Activated CD8-positive, alpha-beta memory T cell treated with anti-CD3 and anti-CD28 coated beads, Interleukin-2, amount 50 U/mL, for 24 hours (primary cell): ENCODE measurements around the gene UMAD1.

ENCODE experiments used
- DNase-seq: peaks from one replicate; pipeline ENCODE4 v3.0.0-alpha.2; 2020; ENCODE audit errors: extremely low read depth

Gene UMAD1

DNA sequence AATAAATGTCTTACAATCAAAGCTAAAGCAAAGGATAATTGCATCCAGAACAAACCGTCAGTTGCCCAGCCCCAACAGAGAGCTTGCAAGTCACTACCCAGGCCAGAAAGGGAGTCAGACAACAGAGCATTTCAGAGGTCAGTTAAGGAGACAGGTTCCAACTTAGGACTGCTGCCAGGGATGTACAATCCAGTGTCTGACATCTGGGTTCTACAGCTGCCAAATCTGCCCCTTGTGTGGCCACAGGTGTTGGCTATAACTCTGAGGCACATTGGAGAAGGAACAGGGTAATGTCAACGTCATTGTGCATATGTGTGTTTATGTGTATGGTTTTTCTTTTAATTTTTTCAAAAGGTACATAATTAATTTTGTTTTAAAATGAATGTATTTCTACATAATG lies 242.8 kb downstream of the UMAD1 start:
- DNase-seq = no peak

DNA sequence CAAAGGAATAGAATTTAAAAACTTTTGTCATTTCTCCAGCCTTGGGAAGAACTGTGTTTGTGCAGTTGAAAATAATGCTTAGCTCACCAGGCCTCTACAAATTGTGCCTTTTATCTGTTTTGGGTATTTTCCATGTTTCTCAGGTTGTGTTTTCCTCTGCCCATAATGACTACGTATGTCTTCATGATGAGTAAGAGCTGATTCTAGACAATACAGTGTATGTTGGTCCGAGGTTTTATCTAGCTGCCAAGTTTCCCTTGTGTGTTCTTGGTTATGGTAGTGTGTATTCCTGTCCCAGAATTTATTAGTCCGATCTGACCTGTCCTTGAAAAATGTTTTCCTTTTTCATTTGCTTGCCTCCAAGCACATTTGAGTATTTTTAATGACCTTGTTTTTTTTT lies 244.3 kb downstream of the UMAD1 start:
- no peak for DNase-seq

DNA sequence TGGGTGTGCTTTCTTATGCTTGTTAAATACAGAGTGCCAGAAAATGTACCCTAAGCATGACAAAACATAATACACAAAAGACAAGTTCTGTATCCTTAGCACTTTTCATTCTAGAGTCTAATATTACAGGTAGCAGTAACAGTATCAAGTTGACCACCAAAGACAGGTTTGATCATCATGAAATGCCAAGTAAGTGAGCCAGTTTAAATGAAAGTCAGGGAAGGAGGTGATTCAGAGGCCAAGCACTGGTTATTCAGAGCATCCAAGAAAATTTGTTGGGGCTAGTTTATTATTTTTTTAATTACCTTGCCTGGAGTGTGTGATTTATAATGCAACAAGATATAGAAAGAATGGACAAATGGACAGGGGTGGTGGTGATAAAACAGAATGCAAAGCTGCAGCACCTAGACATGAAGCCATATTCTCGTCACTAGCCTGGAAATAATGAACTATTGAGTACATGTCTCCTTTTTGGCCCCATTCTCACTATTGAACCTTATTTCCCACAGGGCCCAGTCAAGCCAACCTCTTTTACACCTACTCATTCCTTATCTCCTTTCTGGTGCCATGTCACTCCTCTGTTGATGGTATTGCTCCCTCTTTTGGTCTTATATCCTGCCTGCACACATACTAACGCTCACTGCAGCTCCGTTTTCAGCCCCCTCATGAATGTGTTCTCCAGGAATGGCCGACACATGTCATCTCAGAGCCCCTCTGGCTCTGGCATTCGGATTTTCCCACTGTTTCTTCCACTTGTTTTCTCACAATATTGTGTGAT lies 249.4 kb downstream of the UMAD1 start:
- no peak for DNase-seq

DNA sequence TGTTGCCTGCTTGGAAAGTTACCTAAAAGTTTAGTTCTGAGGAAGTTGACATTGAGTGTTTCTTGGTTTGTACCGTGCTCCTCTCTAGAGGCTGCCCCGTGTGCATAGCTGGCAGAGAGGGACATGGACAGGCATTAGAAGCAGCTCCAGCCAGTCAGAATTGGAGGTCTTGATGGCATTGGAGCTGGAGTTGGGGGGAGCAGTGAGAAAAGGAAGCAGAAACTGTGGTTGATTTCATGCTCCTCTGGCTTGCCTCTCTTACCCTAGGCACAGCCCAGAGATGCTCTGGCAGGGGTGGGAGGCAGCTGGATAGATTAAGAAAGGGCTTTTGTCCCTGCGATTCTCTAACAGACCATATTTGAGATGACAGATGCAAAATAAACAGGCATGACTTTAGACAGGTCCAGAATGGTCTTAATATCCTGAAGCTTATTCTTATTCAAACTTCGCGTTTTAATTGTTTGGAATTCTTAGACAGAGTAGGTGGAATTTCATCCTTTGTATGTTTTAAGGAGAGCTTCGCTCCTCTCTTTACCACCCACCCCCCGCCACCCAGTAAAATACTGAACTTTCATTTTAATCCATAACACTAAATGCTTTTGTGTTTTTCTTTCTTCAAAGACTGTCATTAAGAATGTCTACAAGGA lies 254.6 kb downstream of the UMAD1 start:
- DNase-seq = no peak

DNA sequence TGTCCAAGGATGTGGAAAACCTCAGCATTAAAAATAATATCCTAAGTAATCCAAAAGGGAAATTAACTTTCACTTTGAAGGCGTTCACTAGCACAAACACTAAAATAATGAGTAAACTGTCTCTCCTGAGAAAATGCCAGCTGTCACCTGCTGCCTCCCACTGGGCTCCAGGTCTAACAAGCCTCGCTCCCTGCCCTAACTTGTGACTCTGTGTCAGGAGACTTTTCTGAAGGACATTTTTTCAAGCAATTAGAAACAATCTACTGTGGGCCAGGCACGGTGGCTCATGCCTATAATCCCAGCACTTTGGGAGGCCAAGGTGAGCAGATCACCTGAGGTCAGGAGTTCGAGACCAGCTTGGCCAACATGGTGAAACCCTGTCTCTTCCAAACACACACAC lies 255.2 kb downstream of the UMAD1 start:
- DNase-seq = no peak

DNA sequence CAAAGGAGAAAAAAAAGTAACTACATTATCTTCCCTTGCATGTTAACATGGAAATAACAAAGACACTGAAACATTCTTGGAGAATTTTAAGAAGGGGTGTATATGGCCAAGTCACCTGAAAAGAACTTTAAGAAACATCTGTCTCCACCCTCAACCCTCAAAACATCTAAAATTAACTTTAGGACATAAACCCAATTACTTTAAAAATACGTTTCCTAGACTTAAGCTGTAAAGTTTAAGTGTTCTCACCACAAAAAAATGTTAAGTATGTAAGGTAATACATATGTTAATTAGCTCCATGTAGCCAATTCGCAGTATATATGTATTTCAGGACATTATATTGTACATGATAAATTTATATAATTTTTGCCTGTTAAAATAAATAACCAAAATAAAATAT lies 257.0 kb downstream of the UMAD1 start:
- DNase-seq = no peak

DNA sequence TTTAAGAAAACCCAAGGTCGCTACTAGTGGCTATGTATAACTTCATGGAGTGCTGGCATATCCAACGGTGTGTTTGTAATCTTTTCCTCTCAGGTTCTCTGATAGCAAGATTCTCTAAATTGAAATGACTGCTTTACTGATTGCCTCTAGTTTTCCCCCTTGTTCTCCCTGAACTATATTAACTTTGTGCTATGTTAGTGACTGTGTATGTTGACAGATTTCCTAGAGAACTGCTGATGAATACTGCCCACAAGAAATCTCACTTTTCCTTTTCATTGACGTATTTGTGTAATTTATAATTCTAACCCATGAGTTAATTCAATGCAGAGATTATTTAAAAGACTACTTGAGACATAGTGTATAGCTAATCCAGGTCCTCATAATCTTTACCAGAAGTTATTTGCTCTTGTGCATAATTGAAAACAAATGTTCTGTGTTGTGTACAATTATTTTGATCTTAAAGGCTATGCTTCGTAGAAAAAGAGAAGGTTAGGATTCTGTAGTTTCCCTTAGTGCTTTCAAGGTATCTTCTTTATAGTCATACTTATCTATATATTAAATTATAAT lies 257.5 kb downstream of the UMAD1 start:
- DNase-seq = no peak

DNA sequence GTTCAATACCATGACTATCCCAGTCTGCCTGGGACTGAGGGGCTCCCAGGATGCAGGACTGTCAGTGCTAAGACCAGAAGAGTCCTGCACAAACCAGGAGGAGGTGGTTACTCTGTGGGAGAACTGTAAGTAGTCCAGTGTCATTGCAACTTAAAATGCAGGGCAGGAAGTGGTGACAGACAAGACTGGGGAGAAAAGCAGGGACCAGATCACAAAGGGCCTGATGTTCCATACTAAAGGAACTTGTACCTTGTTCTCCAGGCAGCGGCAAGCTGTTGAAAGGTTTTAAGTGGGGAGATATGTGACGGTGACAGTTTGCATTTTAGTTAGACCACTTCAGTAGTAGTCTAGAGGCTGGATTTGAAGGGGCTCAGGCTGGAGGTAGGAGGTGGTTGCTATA lies 262.3 kb downstream of the UMAD1 start:
- no peak for DNase-seq

DNA sequence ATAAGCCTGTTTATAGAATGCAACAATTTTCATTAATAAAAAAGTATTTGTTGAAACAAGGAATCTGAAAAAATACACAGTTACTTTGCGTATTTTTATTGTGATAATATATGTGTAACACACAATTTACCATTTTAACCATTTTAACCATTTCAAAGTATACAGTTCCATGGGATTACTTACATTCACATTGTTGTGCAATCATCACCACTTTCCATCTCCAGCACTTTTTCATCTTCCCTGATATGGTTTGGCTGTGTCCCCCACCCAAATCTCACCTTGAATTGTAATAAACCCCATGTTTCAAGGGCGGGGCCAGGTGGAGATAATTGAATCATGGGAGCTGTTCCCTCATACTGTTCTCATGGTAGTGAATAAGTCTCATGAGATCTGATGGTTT lies 266.8 kb downstream of the UMAD1 start:
- DNase-seq = no peak

DNA sequence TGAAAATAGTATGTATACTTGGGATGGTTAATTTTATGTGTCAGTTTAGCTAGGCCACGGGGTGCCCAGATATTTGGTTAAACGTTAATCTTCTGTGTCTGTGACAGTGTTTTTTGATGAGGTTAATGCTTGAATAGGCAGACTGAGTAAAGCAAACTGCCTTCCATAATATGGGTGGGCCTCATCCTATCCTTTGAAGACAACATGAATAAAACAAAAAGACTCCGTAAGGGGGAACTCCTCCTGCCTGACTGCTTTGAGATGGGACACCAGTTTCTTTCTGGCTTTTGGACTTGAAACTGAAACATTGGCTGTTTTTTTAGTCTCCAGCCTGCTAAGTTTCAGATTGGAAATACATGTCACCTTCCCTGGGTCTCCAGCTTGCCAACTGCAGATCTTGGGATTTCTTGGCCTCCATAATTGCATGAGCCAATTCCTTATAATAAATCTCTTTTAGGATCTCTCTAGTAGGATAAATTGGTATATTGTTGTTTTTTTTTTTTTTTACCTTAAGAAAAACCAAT lies 268.1 kb downstream of the UMAD1 start:
- no peak for DNase-seq

DNA sequence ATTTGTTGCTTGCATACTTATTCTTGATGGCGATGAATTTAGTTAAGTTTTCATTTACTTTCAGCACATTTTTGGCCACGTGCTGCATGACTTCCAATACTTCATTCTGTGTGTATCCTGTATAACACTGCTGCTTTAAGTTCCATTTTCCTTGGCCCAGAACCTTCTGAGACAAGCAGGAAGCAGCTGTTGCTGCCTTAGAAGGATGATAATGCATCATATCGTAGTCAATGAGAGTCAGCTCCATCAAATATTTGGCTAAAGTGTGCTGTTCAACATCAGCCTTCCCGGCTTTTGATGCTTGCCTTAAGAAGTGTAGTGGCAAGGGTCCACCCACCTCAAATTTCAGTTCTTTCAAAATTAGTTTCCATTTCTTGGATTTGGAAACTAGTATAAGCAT lies 268.8 kb downstream of the UMAD1 start:
- no peak for DNase-seq

DNA sequence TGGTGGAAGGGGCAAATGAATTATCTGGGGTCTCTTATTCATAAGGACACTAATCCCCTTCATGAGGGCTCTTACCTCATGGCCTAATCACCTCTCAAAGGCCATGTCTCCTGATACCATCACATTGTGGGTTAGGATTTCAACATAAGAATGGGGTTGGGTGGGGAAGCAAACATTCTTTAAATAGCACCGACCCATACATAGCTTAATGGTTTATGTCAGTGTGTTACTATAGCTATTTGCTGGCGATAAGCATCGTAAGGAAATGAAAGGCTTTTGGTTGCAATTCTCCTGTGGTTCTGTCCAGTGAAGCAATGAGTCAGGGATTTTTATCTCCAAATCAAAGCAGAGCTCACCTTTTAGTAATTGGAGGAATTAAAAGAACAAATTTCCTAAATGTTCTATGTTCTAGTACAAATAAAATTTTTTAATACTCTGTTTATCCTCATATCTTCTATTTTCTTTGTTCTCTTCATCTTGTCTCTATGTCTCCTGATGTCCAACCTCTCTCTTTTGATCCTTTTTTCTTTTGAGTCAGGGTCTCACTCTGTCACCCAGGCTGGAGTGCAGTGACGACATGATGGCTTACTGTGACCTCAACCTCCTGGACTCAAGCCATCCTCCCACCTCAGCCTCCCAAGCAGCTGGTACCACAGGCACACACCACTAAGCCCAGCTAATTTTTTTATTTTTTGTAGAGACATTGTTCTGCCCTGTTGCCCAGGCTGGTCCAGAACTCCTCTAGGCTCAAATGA lies 271.0 kb downstream of the UMAD1 start:
- no peak for DNase-seq

DNA sequence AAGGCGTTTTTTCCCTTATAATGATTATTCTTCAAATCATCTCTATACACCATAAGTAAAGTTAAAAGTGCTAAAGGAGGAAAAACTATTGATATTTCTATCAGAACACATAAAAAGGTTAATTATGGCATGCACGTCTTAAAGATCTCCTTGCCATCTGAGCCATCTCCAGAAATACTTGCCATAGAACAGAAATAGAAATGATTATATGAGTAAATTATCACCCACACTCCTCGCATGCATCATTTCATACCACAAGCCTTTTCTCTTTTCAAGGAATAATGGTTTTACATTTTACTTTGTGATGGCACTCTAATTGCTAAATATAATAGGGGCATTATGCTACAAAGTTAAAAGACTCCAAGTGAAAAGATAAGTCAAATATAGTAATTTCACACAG lies 272.4 kb downstream of the UMAD1 start:
- no peak for DNase-seq

DNA sequence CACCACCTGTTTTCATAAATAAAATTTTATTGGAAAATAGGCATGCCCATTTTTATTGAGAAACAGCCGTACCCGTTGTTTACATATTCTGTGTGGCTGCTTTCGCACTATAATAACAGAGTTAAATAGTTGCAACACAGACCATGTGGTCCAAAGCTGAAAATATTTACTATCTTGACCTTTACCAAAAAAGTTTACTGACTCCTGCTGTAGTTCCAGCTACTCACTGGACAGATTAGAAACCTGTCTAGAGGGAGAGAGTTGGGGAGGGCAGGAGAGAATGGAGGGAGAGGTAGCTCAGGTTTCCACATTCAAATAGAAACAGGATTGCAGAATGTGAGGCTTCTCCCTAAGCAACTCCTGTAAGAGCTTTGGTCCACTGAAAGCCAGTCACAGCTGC lies 273.0 kb downstream of the UMAD1 start:
- no peak for DNase-seq

DNA sequence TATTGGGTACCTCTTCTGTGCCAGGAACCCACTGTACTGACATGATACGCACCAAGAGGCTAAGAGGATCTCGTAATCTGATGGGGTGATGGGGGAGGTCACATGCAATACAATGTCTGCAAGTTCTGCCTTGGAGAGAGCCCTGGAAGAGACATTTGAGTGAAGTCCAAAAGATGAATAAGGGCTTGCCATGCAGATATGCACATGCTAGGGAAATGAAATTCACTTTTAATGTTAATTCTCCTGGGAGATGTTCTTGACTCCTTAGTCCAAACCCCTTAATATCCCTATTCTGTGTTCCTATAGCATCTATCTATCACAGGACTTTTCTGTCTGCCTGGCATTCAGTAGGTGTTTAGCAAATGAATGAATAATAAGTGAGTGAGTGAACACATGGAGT lies 274.0 kb downstream of the UMAD1 start:
- DNase-seq = no peak

DNA sequence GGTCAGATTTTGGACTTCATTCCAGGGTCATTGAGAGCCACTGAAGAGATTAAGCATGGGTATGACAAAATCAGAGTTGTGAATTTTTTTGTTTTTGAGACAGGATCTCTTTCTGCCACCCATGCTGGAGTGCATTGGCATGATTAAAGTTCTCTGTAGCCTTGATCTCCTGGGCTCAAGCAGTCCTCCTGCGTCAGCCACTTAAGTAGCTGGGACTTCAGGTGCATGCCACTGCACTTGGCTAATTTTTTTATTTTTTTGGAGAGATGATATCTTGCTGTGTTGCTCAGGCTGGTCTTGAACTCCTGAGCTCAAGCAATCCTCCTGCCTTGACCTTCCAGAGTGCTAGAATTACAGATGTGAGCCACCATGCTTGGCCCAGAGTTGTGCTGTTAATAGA lies 275.5 kb downstream of the UMAD1 start:
- DNase-seq = no peak

DNA sequence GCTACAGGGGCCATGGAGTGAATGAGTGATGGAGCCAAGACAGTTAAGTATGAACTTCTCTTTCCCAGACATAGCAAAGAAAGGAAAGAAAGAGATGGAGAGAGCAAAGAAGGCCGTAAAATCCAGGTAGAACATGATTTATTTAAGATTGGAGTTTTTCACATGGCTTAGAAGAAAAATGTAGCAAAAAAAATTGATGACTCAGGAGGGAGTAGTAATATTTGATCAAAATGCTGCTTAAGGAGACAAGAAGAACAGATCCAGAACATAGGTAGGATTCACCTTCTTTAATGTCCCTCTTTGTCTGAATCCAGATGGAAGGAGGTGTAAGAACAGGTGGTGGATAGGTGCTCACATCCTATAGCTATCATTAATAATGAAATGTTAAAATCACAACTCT lies 277.0 kb downstream of the UMAD1 start:
- DNase-seq = no peak

DNA sequence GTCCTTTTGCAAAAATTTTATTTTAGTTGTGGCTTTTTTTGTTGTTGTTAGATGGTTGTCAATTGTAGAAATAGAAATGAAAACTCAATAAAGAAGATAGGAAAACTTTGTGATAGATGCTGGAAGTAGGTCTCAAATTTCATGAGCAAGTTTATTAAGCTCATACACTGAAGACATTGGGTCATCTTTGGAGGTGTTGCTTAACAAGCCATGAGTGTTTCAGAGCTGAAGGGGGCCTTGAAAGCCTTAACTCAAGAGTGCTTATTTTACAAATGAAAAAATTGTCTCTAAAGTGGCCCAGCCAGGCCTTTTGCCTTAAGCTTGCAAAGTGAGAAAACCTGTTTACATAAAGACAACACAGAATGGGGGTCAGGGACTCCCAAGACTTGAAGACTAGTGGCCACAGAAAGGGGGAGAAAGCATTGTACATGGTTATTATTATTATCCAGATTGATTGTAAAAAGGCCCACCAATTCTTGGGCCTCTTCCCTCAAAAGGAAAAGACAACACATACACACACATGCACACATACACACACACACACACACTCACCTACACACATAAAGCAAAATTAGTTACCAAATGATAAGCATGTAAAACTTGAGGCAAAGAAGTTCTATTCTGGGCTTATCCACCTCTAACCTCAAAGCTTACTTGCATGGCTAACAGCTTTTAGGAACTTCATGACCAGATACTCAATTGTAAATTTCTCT lies 278.3 kb downstream of the UMAD1 start:
- DNase-seq = no peak

DNA sequence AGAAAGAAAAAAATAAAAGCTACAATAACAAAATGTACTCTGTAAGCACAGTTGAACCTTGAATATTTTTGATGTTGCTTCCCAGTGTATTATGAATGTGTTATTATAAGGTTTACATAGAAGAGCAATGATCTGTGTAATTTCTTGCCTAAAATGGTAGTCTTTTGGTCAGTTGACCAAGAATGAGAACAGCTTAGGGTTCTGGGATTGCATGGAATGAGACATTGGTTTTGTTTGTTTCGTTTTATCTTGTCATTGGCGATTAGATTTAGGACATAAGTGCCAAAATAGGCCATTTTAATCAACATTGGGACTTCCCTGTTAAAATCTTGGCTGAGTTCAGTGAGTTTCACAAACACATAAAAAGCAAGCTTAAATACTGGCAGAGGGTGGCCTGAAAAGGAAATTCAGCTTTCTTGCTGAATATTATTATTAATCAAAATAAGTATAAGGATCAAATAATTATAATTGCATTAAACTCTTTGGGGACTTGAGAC lies 278.9 kb downstream of the UMAD1 start:
- no peak for DNase-seq

DNA sequence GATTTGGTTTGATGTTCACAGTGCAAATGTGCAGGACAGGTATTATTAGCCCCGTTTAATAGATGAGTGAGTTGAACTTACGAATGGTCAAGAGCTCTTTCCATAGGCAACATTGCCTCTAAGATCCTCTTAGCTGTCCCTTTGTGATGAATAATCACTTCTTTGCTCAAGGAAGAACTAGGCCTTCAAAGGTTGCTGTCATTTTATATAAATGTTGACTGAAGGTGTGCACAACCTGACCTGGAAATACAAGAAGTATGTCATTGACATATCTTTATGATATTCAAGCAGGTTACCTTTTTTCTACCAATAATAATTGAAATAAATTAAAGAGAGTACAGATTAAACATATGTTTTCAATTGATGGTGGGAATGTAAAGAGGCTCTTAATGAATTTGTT lies 279.5 kb downstream of the UMAD1 start:
- DNase-seq = no peak

DNA sequence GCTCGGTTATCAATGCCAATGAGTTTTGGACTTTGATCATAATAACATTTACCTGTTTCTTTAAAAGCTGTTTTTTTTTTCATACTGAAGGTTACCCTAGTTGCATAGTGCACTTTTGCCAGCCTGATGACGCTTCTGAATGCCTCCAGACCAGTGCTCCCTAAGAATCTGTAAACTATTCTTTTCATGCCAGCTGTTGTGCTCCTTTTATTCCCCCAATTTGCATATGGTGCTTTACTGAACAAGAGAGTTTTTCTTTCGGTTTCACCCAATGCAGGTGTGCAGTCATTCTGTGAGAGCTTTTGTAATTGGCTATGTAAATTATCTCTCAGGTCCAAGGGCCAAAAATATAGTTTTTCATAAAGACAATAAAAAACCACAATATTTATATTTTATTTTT lies 279.9 kb downstream of the UMAD1 start:
- DNase-seq = no peak

DNA sequence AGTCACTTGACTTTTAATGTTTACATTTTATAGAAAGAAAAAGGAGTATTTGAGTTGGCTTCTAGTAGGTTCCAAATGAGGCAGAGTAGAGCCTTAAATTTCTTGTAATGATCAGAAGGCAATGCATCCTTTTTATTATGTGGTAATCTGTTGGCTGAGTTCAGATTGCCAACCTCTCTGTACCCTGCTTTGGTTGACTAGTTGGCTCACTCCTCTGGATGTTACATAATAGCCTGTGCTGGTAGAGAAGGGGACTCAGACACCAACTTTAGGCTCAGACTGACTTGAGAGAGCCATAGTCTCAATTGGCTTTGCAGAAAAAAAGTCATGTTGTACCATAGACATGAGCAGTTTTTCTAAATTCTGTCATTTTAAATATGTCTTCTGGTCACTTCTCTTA lies 281.3 kb downstream of the UMAD1 start:
- DNase-seq = no peak
